Ecto neural progenitor cell (in vitro differentiated cells): ENCODE results near the gene TSTD1.

Source experiments
- DNase-seq: peaks from one replicate; pipeline ENCODE4 v3.0.0-alpha.2; 2018; ENCODE audit warnings: low spot score

TSTD1 gene, protein sequence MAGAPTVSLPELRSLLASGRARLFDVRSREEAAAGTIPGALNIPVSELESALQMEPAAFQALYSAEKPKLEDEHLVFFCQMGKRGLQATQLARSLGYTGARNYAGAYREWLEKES

DNA sequence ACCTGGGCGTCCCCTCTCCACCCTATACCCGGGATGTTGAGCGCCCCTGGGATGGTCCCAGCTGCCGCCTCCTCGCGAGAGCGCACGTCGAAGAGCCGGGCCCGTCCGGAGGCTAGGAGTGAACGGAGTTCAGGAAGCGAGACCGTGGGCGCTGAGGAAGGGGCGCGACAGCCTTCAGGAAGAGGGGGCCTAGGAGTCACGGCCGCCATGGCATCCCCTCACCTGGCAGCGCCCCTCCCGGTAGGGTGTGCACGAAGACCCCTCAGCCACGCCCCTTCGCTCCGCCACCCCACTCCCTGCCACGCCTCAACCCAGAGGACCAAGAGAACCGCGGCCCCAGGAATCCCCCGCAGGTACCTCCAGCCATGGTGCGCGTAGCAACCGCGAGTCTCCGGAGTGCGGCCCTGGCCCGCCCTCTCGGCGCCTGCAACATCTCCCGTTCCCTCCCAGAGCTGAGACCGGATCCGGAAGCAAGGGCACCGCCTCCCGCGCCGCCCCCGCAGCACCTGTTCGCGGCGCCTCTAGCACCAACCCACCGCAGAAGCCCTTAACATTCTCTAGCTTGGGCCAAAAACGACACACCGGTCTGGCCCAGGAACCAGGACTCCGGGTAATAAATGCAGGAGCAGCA is at the start of gene TSTD1:
Gene TSTD1, minus strand, starts transcription at position 442 of the 631 bp plus-strand sequence. Its CDS starts 75 bp downstream, at position 367.
- peak; percentile 80 for DNase-seq

DNA sequence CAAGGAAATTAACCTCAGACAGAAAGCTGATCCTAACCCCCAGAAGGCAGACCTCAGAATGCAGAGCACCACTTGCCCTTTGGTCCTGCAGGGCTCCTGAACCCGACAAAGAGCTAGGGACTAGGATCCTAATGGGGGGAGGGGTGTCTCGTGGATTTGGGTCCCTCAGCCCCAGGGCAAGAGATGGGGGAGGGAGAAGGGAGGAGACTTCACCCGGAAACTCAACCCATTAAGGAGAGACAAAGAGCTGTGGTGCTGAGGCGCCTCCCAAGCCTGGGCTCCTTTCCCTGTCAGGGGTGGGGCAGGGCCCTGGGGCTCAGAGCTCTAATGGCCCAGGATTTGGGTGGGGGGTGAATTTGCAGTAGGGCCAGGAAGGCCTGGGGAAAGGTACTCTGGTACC is 47.7 kb upstream of the TSTD1 start:
- DNase-seq = peak; percentile 39

DNA sequence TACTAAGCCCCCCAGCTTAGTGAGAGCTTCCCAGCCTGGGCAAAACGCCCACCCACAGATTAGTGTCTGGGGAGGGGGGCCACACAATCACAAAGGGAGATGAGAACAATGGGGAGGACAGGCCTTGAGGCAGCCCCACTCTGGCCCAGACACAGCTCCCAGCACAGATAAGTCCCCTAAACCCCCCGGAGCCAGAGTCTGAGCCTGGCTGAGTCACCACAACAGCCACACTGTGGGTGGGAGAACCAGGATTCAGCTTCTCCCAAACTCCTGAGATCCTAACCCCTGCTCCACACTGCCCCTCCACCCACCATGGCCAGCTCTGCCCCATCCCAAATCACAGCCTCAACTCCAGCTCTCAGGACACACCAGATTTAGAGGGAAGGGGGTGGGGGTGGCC is 46.4 kb upstream of the TSTD1 start:
- no peak for DNase-seq

DNA sequence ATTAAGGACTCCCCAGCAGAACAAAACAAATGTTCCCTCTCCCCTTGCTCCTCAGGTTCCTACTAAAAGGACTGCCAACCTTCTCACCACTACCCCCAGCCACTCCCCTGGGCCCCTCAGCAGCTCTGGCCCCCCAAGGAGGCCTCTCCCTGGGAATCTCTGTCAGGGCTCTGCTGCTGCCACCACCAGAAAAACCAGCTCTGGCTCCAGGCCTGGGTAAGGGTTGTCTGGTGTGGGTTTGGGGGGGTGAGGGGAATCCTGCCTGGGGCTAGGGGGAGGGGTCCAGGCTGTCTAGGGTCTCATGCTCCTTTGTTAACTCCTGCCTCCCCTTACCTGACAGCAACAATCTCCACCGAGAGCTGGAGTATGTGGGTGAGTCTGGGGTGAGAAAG is 45.8 kb upstream of the TSTD1 start:
- no peak for DNase-seq

DNA sequence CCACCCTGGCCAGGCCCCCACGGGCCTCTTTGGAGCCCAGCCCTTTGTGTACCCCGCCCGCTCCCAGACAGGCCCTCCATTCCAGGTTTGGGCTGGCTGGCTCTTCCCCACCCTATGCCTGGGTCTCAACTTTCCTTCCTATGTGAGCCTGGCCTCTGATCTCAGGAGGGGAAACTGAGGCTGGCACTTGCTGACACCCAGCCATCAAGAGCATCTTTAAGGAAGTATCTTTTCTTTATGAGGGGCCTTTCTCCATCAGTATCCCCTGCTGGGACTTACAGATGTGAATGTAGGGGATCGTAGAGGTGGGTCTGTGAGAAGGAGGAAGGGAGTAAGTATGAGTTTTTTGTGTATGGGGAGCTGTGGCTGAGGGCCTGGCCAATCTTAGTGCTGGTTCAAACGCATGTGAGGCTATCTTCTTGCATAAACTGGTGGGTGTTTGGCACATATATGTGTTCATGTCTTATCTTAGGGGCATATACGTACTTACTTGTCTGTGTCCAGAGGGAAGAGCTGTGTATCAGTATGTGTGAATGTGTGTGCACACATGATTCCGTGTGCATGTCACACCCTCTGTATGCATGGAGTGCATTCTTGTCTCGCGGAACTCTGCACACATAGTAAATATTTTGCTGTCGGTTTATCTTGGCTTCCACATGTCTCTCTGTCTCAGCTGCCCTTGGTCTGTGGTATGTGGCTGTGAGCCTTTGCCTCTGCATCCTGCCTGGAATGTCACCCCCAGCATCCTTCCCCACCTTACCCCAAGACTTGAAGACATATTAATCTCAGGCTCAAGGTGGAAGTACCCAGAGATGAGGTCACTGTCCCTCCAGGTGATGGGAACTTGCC is 45.2 kb upstream of the TSTD1 start:
- no peak for DNase-seq

DNA sequence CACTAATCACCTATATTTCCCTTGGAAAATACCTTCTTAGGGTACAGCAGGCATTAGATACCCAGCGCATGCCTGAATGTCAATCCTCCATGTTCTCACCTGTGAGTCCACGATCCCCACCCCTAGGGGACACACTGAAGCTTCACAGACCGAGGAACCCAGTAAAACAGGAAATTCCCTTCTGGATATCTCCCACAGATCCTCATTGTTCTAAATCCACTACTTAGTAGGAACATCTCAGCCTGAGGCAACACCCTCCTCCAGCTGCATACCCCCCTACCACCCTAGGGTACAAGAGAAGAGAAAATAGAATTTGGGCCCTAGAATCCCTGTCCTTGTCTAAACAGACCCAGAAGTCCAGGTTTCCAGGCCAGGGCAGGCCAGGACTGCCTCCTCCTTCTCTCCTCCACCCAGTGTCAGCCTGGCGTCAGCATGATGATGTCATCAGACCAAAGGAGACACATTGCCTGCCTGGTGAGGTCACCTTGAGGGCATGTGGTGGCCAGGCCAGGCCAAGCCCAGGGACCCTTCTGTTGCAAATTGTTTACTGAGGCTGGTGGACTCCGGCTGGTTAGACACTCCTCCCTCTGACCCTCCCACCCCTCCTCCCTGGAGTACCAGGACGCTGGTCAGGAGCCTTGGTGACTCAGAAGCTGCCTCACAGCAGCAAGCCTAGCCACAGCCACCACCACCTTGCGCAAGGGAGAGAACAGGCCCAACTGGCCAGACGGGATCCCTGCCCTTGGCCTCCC is 44.4 kb upstream of the TSTD1 start:
- peak; percentile 56 for DNase-seq

DNA sequence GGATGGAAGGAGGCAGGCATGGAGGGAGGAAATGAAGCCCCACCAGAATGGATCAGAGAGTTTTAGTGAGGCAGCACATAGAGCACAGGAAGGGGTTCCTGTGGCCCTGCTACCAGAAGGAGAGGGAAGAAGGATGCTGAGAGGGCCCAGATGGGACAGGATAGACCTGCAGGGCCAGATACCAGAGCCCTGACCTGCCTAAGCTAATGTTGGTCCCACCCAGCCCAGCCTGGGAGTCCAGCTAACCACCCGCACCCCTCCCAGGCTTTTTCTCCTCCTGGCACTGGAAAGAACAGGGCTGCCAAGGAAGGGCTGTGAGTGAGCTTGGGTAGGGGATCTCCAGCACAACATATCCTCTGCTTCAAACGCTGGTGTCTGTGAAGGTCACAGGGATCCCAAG is 43.7 kb upstream of the TSTD1 start:
- peak; percentile 39 for DNase-seq

DNA sequence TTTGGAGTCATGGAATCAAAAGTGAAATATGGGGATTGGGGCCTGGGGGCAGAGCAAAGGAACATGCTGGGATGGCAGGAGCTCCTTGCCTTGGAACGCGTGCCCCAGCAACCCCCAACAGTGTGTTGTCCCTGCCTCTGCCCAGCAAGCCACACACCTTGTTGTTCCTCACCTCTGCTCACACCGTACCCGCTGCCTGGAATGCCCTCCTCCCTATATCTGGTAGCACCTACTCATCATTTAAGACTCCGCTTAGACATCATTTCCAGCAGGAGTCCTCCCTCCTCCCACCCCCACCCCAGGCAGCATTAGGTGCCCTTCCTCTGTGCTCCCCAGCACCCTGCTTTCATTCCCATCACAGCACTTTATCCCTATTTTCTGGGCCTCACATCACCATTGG is 42.8 kb upstream of the TSTD1 start:
- peak; percentile 13 for DNase-seq

DNA sequence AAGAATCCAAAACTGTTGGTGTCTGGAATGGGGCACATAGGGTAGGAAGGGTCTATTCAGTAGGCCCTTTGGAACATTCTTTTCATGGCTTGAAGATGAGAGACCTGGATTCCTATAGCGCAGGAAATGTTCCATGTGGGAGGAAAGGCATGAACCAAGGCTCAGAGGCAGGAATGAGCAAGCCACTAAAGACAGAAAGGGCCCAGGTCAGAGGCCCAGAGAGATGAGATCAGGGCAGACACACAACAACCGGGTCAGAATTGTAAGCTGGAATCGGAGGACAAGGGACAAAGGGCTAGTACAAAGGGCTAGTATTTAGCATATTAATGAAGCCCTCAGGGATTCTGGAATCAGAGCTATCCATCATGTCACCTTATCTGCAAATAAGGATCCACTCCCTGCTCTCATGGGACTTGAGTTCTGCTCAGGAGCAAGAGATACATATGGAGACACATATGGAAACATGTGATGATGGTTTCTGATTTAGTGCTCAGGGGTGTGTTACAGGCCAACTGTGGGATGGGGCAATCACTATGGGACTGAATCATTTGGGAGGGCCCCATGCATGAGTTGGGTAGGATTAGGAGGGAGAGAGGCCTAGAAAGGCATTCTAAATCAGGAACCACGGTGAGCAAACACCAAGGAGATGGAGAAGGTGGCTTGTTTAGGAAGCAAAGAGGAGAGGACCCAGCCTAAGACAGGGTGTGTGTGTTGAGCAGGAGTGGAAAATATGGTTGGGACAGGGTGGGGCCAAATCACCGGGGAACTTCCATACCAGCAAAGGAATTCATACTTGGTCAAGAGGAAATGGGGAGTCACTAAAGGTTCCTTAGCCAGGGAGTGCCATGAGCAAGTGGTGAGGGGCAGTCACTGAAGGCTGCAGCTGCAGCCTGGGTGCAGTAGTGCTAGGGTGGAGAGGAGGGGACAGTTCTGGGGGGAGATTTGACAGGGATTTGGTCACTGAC is 42.0 kb upstream of the TSTD1 start:
- peak; percentile 28 for DNase-seq

DNA sequence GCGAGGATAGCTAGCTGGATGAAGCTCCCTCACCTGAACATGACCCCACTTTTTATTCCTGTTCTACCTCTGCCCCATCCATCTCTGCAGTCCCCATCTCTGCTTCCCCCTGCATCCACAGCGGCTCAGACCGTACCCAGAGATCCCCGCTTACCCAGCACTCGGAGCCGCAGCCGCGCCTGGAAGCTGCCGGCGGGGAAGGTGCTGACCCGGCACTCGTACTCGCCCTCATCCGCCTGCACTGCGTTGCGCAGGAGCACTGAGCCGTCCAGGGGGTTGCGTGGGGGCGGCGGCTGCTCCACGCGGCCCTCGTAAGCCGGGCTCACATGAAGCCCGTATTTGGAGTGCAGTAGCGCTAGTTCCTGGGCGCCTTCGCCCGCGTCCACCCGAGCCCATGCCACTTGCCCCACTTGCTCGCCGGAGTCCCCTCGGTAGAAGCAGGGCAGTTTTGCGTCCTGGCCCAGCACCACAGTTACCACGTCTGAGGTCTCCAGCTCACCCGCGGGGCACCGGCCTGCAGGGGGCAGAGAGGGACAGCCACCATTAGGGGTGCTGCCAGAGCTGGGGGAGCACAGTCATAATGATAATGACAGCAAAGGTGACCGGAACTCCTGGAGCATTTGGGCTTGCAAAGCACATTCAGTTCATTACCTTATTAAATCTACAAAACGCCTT is 40.8 kb upstream of the TSTD1 start:
- DNase-seq = no peak

DNA sequence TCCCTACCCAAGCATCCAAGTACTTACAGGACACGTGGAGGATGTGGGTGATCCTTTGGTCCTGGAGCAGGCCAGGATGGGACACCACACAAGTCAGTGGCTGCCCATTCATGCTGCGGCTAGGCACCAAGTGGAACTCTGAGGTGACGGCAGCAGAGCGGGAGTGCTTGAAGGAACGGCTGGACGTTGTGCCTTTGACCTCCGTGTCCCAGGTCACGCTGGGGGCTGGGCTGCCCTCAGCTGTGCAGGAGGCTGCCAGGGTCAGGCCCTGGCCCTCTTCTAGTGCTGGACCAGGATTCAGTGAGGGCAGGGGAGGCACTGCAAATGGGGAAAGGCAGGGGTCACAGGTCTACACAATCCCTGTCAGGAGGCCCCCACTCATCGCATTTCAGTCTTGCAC is 38.7 kb upstream of the TSTD1 start:
- DNase-seq = no peak

DNA sequence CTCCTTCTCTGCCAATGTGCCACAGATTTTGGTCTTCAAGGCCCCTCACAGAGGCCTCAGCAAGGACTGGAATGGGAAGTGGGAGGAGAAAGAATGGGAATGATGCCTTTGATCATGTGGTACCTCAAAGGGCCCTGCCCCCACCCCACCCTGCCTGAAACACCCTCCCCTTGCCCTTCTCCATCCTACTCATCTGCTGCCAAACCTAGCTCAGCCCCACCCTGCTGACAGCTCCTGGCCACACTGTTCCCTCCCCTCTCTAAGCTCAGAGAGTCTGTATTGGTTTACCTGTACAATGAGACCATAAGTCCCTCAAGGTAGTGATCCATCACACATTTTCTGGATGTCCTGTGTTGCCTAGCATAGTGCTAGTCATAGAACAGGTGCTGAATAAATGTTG is 37.6 kb upstream of the TSTD1 start:
- DNase-seq = no peak

DNA sequence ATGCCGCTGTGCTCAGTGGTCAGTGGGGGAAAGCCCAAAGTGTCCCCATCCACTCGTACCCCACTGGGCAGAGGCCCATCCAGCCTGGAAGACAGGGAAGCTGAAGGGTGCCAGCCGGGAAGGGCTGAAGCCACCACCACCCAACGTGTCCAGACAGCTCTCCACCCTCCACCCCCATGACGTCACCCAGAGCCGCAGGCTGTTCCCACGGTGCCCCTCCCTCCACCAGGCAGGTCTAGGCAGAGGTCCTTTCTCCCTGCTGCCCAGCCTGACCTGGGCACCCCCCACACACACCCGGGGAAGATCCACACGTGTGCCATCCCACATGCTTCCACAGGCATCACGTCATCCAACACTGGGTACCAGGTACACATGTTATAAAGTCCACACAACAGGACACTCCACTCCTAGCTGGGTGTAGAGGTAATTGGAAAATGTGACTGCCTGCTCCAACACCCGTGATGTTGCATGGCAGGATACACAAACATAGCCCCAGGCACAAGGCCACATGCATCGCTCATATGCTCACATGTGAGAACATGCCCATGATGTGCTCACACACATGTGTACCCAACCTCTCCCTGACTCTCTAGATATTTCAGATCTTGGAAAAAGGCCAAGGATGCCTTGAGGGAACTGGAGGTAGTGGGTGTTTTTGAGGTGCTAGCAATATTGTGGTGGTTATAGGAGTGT is 36.1 kb upstream of the TSTD1 start:
- no peak for DNase-seq

DNA sequence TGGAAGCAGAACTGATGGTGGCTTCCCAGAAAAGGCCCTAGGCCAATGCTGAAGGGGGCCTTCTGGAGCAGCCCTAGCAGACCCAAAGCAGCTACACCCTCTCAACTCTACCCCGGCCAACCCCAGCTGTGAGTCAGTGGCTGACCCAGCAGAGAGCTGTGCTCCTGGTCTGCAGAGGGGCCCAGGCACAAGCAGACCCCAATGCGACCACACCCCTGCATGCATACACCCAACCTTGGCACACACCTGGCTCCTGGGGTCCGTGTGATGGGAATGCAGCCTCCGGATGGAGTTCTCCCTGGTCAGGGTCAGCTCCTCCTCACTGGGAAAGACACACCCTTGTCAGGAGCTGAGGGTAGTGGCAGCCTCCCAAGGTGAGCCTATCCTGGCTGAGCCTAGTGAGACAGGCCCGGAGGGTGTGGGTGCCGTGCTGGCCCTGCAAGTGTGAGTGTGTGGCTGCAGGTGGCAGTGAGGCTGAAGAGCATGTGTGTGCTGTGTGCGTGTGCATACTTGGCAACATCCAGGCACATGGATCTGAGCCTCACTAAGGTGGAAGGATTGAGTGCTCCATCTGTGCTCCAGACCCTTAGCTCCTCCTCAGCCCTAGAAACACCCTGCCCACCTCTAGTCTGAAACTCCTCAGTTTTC is 34.8 kb upstream of the TSTD1 start:
- DNase-seq = no peak

DNA sequence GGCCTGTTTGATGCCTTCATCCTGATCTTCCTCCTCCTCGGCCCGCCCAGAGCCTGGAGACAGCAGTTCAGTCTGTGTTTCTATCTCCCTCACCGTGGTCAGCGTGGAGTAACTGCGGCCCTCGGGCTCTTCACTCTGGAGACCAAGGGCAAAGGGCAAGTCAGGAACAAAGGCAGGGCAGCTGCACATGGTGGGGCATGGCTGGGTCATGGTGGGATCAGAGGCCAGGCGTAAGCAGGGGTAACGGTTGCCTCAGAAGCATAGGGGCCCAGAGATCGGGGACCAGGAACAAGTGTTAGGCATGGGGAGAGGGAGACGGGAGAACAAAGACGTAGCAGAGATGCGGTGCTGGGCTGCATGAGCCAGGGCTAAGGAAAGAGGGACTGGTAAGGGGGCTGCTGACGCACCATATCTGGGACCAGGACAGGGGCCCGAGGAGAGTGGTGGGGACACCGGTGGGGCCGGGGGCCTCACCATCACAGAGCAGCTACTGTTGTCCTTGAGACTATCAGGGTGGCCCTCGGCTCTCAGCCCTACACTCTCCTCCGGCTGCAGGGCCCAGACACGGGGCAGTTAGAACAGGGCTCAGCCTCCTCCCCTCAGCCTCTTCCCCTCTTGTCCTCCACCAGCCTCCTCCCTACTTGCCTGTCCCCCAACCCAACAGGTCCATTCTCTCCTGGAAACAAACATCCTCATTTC is 34.1 kb upstream of the TSTD1 start:
- no peak for DNase-seq

DNA sequence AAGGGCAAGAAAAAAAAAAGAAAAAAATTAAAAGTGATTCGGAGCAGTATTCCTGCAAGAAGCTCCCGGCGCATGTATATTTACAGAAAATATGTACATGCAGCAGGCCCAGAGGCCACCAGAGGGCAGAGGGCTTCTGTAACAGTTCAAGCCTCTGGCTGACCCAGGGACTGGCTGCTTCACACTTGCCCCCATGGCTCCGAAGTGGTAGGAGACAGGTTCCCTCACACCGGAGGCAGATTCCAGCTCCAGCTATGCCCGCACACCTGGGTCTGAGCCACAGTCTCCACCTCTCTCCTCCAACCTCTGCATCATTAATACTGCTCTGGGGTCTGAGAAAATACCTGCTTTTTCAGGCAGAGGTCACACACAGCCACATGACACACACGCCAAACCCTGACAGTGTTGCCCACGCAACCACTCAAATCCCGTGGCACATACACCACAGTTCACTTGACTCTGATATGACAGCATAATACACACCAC is 33.2 kb upstream of the TSTD1 start:
- peak; percentile 74 for DNase-seq

DNA sequence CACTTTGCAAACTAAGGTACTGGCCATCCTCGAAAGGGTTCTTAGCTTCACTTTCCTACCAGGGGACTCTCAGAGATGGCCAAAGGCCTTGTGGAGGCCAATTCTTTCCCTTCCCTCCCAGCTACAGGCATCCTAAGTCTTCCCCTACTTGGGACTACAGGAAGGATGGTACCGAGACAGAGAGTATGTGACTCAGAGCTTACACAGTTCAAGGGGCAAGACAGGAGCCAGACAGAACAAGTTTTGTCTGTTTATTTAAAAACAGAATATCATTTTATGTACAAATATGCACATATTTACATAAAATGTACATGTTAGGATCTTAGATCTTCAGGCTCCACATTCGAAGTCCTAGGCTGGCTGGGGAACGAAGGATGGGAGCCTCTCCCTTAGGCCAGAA is 32.0 kb upstream of the TSTD1 start:
- DNase-seq = no peak

DNA sequence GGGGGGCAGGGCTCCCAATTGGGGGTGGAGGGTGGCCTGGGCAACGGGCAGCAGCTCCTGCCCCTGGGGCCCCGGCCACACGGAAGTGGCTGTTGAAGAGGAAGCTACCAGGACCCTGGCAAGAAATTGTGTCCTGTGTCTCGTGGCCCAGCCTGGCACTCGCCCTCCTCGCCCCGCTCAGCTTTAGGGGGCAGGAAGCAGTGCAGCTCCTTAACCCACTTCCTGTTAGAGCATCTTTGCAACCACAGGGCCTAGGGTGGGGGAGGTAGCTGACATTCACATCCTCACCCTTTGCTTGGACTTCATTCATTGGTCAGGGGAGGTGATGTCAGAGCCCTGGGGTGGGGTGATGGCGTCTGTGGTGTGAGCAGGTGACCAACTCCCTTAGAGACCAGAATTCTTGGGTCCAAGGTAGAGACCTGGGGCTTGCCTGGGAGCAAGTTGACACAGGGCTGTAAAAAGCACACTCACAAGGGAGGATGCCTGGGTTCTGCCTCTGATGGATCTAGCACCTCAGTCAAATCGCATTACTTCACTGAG is 31.0 kb upstream of the TSTD1 start, which contains the start of gene ARHGAP30:
Gene ARHGAP30, minus strand, starts transcription at position 161 of the 540 bp plus-strand sequence. CDS start 267 bp downstream, outside the sequence.
- DNase-seq = no peak

DNA sequence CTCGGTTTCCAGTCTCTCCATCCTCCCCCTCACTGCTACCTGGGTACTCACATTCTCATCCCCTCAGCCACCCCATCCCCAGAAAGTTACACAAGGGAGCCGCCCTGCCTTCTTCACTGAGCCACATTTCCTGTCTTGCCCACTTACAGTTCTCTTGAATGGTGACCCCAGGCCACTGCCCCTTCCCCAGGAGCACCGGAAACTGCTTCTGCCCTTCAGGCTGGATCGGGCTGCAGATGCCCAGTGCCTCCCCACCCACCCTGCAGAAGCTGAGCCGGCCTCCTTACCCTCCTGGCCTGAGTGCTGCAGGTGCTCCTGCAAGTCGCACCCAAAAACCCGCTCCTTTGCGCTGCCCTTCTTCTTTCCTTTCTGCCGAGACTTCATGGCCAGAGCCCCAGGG is 30.5 kb upstream of the TSTD1 start:
- DNase-seq = no peak
